ENCODE results near the gene GALK2. TPM values are rescaled to one million over a fixed set of nuclear protein-coding genes. Genes with fewer than 3 reads are reported as not detected.

Gene GALK2
- total RNA-seq, 1 experiment from 2014 or later, result 29.0 TPM

- intact Hi-C loops (cut with micrococcal nuclease; ENCODE audit: unreplicated experiment), result no loop called here
- no TSS peak for BruUV-seq (replicated peaks)
- no peak overlapping the region for H3K27ac ChIP-seq
- ChIA-PET CTCF (interaction anchor here (0.7 kb wide), 1 partner anchor 364 kb away, joined by 4 read pairs; no protein-coding TSS in a partner anchor), POLR2A (ENCODE audit: unreplicated experiment) (interaction anchor here (0.5 kb wide), 1 partner anchor 1013 kb away, joined by 30 read pairs; no protein-coding TSS in a partner anchor)
- no peaks in the 10 kb centered on the region; the same call in 1 of the 2 replicates for H3K9me3 ChIP-seq (ENCODE audit: insufficient read depth, low read depth)
- peak in 1 of 2 experiments; percentile 5 for DNase-seq
- H3K4me2 ChIP-seq, result no peak overlapping the region
- no peaks in the 10 kb centered on the region for H3K9me2 ChIP-seq (ENCODE audit: insufficient read depth)
- no peaks in the 10 kb centered on the region for H4K20me1 ChIP-seq (ENCODE audit: insufficient read depth)
- H2AFZ ChIP-seq, result no peak overlapping the region
- H3K27me3 ChIP-seq (ENCODE audit: insufficient read depth, low read depth), result no peaks in the 10 kb centered on the region
- TF ChIP-seq CTCF (conservative IDR thresholded peaks at IDR 0.05) (no peak), EZH2 (IDR thresholded peaks at IDR 0.05; ENCODE audit: low read depth) (no peak)
- H3K4me3 ChIP-seq, result no peak overlapping the region
- H3F3A ChIP-seq (ENCODE audit: insufficient read depth, low read depth), result no peaks in the 10 kb centered on the region
- no peaks in the 10 kb centered on the region for H3K36me3 ChIP-seq (ENCODE audit: low read depth)
- no peaks in the 10 kb centered on the region for H3K79me2 ChIP-seq (ENCODE audit: low read depth)
- no peaks in the 10 kb centered on the region for H3K4me1 ChIP-seq (replicated peaks; ENCODE audit: insufficient read depth)
Observed at GRCh38 chr15:49225572-49226281, 55.7 kb downstream of the GALK2 start.

- Histone ChIP-seq H3K27me3 (ENCODE audit: insufficient read depth, low read depth) (no peaks in the 10 kb centered on the region), H4K20me1 (ENCODE audit: insufficient read depth) (no peaks in the 10 kb centered on the region), H3K4me3 (no peak overlapping the region), H3F3A (ENCODE audit: insufficient read depth, low read depth) (no peaks in the 10 kb centered on the region), H3K9me2 (ENCODE audit: insufficient read depth) (no peaks in the 10 kb centered on the region), H3K4me2 (no peak overlapping the region), H3K79me2 (ENCODE audit: low read depth) (no peaks in the 10 kb centered on the region), H3K9me3 (ENCODE audit: insufficient read depth, low read depth) (no peaks in the 10 kb centered on the region; the same call in 1 of the 2 replicates), H3K36me3 (ENCODE audit: low read depth) (no peaks in the 10 kb centered on the region), H3K4me1 (replicated peaks; ENCODE audit: insufficient read depth) (no peaks in the 10 kb centered on the region), H3K27ac (no peak overlapping the region), H2AFZ (no peak overlapping the region)
- BruUV-seq (replicated peaks), result no TSS peak
- no peak for TF ChIP-seq EZH2 (IDR thresholded peaks at IDR 0.05; ENCODE audit: low read depth)
- no peak for TF ChIP-seq CTCF (conservative IDR thresholded peaks at IDR 0.05)
- ChIA-PET POLR2A (ENCODE audit: unreplicated experiment) (no interaction called here), CTCF (no interaction called here)
- intact Hi-C loops (cut with micrococcal nuclease; ENCODE audit: unreplicated experiment), result no loop called here
- DNase-seq, result no peak
Observed at GRCh38 chr15:49227602-49228001, 57.6 kb downstream of the GALK2 start.

GRCh38 chr15:49229922-49230321 lies 59.9 kb downstream of the GALK2 start:
- no peak overlapping the region for H3K4me3 ChIP-seq
- no peak for DNase-seq

More at GRCh38 chr15:49229922-49230321, 59.9 kb downstream of the GALK2 start:
- TF ChIP-seq EZH2 (IDR thresholded peaks at IDR 0.05; ENCODE audit: low read depth), result no peak
- no peak for TF ChIP-seq CTCF (conservative IDR thresholded peaks at IDR 0.05)
- BruUV-seq (replicated peaks), result no TSS peak
- Histone ChIP-seq H2AFZ (no peak overlapping the region), H3K9me3 (ENCODE audit: insufficient read depth, low read depth) (no peaks in the 10 kb centered on the region), H3F3A (ENCODE audit: insufficient read depth, low read depth) (no peaks in the 10 kb centered on the region), H3K27ac (no peak overlapping the region), H3K4me2 (no peak overlapping the region), H3K79me2 (ENCODE audit: low read depth) (no peaks in the 10 kb centered on the region), H3K4me1 (replicated peaks; ENCODE audit: insufficient read depth) (no peaks in the 10 kb centered on the region), H4K20me1 (ENCODE audit: insufficient read depth) (no peaks in the 10 kb centered on the region), H3K36me3 (ENCODE audit: low read depth) (no peaks in the 10 kb centered on the region), H3K27me3 (ENCODE audit: insufficient read depth, low read depth) (no peaks in the 10 kb centered on the region), H3K9me2 (ENCODE audit: insufficient read depth) (no peaks in the 10 kb centered on the region)
- intact Hi-C loops (cut with micrococcal nuclease; ENCODE audit: unreplicated experiment), result no loop called here
- POLR2A ChIA-PET (ENCODE audit: unreplicated experiment), result no interaction called here
- CTCF ChIA-PET, result no interaction called here
